SW 1271 (cell line): ENCODE data around the gene CALN1.
"Not testable (repeated sequence)": the region's sequence is repeated elsewhere in the genome, so short reads cannot be mapped to it uniquely, and the experiment has no call there.

Experiments
- DNase-seq, 2 experiments: peaks; one replicate each; lab custom pipeline; 2025; lab: John Stamatoyannopoulos, UW

Gene CALN1

GRCh38 chr7:72267291-72267800, 144.8 kb downstream of the CALN1 start:
- DNase-seq = no peak

GRCh38 chr7:72266771-72267170, 145.4 kb downstream of the CALN1 start:
- DNase-seq = no peak

- no peak for DNase-seq
These were observed 146.8 kb downstream of the CALN1 start for GRCh38 chr7:72265071-72265904.

- no peak for DNase-seq
These were observed 151.7 kb downstream of the CALN1 start for GRCh38 chr7:72260406-72260805.

GRCh38 chr7:72258074-72258473, 154.1 kb downstream of the CALN1 start:
- no peak for DNase-seq

GRCh38 chr7:72254455-72254854, 157.7 kb downstream of the CALN1 start:
- no peak for DNase-seq

GRCh38 chr7:72249106-72249505, 163.0 kb downstream of the CALN1 start:
- DNase-seq = no peak

GRCh38 chr7:72244826-72245398, 167.2 kb downstream of the CALN1 start:
- DNase-seq = no peak

GRCh38 chr7:72243329-72243728, 168.8 kb downstream of the CALN1 start:
- DNase-seq = no peak

- no peak for DNase-seq
These were observed 176.8 kb downstream of the CALN1 start for GRCh38 chr7:72235351-72235750.

- no peak for DNase-seq
These were observed 178.1 kb downstream of the CALN1 start for GRCh38 chr7:72234086-72234485.

- DNase-seq = no peak
These were observed 181.9 kb downstream of the CALN1 start for GRCh38 chr7:72230281-72230680.

- no peak for DNase-seq
These were observed 188.8 kb downstream of the CALN1 start for GRCh38 chr7:72223351-72223750.

- DNase-seq = no peak
These were observed 190.0 kb downstream of the CALN1 start for GRCh38 chr7:72222136-72222535.

- DNase-seq = no peak
These were observed 192.6 kb downstream of the CALN1 start for GRCh38 chr7:72219500-72219899.

GRCh38 chr7:72217151-72217550, 195.0 kb downstream of the CALN1 start:
- DNase-seq = no peak

GRCh38 chr7:72213769-72214168, 198.4 kb downstream of the CALN1 start:
- DNase-seq = no peak

GRCh38 chr7:72213081-72213480, 199.1 kb downstream of the CALN1 start:
- no peak for DNase-seq

- no peak for DNase-seq
These were observed 201.0 kb downstream of the CALN1 start for GRCh38 chr7:72211175-72211574.

GRCh38 chr7:72209006-72209405, 203.1 kb downstream of the CALN1 start:
- not testable (repeated sequence) for DNase-seq

- DNase-seq = no peak
These were observed 216.0 kb downstream of the CALN1 start for GRCh38 chr7:72196176-72196575.

GRCh38 chr7:72190919-72191318, 221.2 kb downstream of the CALN1 start:
- no peak for DNase-seq

GRCh38 chr7:72190146-72190545, 222.0 kb downstream of the CALN1 start:
- DNase-seq = no peak
